GM23248 (cell line): Measurements from ENCODE around the gene PANX2. TPM values are rescaled to one million over a fixed set of nuclear protein-coding genes. Genes with fewer than 3 reads are reported as not detected.

Experiments
- DNase-seq: peaks from one replicate; pipeline ENCODE4 v3.0.0-alpha.2; 2015
- H2AFZ ChIP-seq: fragments of 200-600 bp; sonication (generic); 2 replicates; pipeline ENCODE4 v1.6.1; 2016; ENCODE audit warnings: antibody characterized with exemption
- H3F3A ChIP-seq: fragments of 200-600 bp; sonication (generic); 2 replicates; pipeline ENCODE4 v1.6.1; 2016; ENCODE audit warnings: mild to moderate bottlenecking, antibody characterized with exemption, mixed run types; ENCODE audit not compliant: insufficient read depth
- H3K27ac ChIP-seq: fragments of 200-600 bp; sonication (generic); 2 replicates; pipeline ENCODE4 v1.5.1; 2016; ENCODE audit warnings: mild to moderate bottlenecking
- H3K27me3 ChIP-seq: fragments of 200-600 bp; sonication (generic); replicated peaks from 2 replicates; pipeline ENCODE4 v1.6.1; 2016; ENCODE audit warnings: mild to moderate bottlenecking; ENCODE audit not compliant: insufficient read depth
- H3K36me3 ChIP-seq: fragments of 200-600 bp; sonication (generic); 2 replicates; pipeline ENCODE4 v1.6.1; 2016; ENCODE audit warnings: low read depth, mild to moderate bottlenecking
- H3K4me1 ChIP-seq: fragments of 200-600 bp; sonication (generic); 2 replicates; pipeline ENCODE4 v1.6.1; 2016; ENCODE audit warnings: mild to moderate bottlenecking; ENCODE audit not compliant: insufficient read depth
- H3K4me2 ChIP-seq: fragments of 200-600 bp; sonication (generic); one replicate; pipeline ENCODE4 v1.6.1; 2016; ENCODE audit warnings: mild to moderate bottlenecking; ENCODE audit not compliant: unreplicated experiment
- H3K4me3 ChIP-seq: fragments of 200-600 bp; sonication (generic); 2 replicates; pipeline ENCODE4 v1.5.1; 2016; ENCODE audit warnings: mild to moderate bottlenecking
- H3K79me2 ChIP-seq: fragments of 200-600 bp; sonication (generic); 2 replicates; pipeline ENCODE4 v1.6.1; 2016; ENCODE audit warnings: mild to moderate bottlenecking; ENCODE audit not compliant: insufficient read depth
- H3K9ac ChIP-seq: fragments of 200-600 bp; sonication (generic); 2 replicates; pipeline ENCODE4 v1.6.1; 2016; ENCODE audit warnings: mild to moderate bottlenecking
- H3K9me2 ChIP-seq: fragments of 200-600 bp; sonication (generic); 2 replicates; pipeline ENCODE4 v1.6.1; 2016; ENCODE audit warnings: mixed run types, mild to moderate bottlenecking, moderate library complexity; ENCODE audit not compliant: insufficient read depth
- H3K9me3 ChIP-seq: fragments of 200-600 bp; sonication (generic); one replicate; pipeline ENCODE4 v1.6.1; 2017; ENCODE audit warnings: low read depth
- H4K20me1 ChIP-seq: fragments of 200-600 bp; sonication (generic); 2 replicates; pipeline ENCODE4 v1.6.0; 2016; ENCODE audit not compliant: insufficient read depth
- EZH2 ChIP-seq: fragments of 200-600 bp; sonication (generic); IDR thresholded peaks from 2 replicates; pipeline ENCODE4 v1.6.1; 2018; ENCODE audit warnings: antibody characterized with exemption, mild to moderate bottlenecking; ENCODE audit not compliant: insufficient read depth, poor library complexity, severe bottlenecking
- EZH2phosphoT487 ChIP-seq: fragments of 200-600 bp; sonication (generic); IDR thresholded peaks from 2 replicates; pipeline ENCODE4 v1.6.1; 2018; ENCODE audit warnings: antibody characterized with exemption, moderate library complexity, mild to moderate bottlenecking, low read depth; ENCODE audit not compliant: insufficient read depth
- WGBS, 2 experiments: methylation state at CpG; one replicate each; pipeline ENCODE4 v1.1.6; 2015 to 2017; ENCODE audit warnings: low lambda C conversion rate in 2 of 2, low coverage in 1 of 2; ENCODE audit errors: missing lambda C conversion rate in 2 of 2; 5-methylcytosine and 5-hydroxymethylcytosine counted together
- in situ Hi-C: fragments of 300-500 bp; cut with MboI; formaldehyde crosslinking; loops from 2 replicates; pipeline ENCODE4 v1.15.0; 2020
- polyA plus RNA-seq: library from polyadenylated mRNA; unstranded; fragments of >200 nt; fragmentation: Nextera tagmentation; extraction: Ambion mirVana; gene quantifications from 2 replicates; pipeline ENCODE4 v1.2.1, GENCODE V29; 2016
- total RNA-seq: library from RNA; depleted of rRNA; stranded (reverse); fragments of >200 nt; shearing (Covaris generic); gene quantifications from 2 replicates; pipeline ENCODE4 v1.2.3, GENCODE V29; 2014

The PANX2 gene
- total and polyA plus RNA-seq, 2 experiments from 2014 or later = 0.18 TPM; not detected in 1

- no peak overlapping the region for H2AFZ ChIP-seq
- no peaks in the 10 kb centered on the region for H3K27me3 ChIP-seq
- H3K4me2 ChIP-seq = no peak overlapping the region
- peaks cover 42% of the 10 kb centered on the region for H3K79me2 ChIP-seq
- DNase-seq = no peak
- H4K20me1 ChIP-seq = no peaks in the 10 kb centered on the region
- no peaks in the 10 kb centered on the region for H3K9me3 ChIP-seq
- no peak overlapping the region for H3K9ac ChIP-seq
- H3F3A ChIP-seq = no peaks in the 10 kb centered on the region
- TF ChIP-seq EZH2 (no peak), EZH2phosphoT487 (no peak)
- H3K4me3 ChIP-seq = no peak overlapping the region
- no peak overlapping the region for H3K27ac ChIP-seq
- H3K9me2 ChIP-seq = no peaks in the 10 kb centered on the region
- in situ Hi-C loops = no loop called here
- H3K4me1 ChIP-seq = peaks cover 8% of the 10 kb centered on the region
- 94% methylated on average over 35 to 44 of the region's 45 CpGs for WGBS, 2 experiments
- peaks cover 10% of the 10 kb centered on the region; the same call in 1 of the 2 replicates for H3K36me3 ChIP-seq
Observed at GRCh38 chr22:50205781-50206569, 35.4 kb downstream of the PANX2 start.

- peaks cover 8% of the 10 kb centered on the region for H3K4me1 ChIP-seq
- H3F3A ChIP-seq = 0 out of 2 replicates have a peak, but pooled peaks cover under 1% of the 10 kb centered on the region
- peaks cover 41% of the 10 kb centered on the region for H3K79me2 ChIP-seq
- WGBS, 2 experiments = 50 to 54% methylated on average over 10 of the region's 10 CpGs
- no peaks in the 10 kb centered on the region for H4K20me1 ChIP-seq
- TF ChIP-seq EZH2phosphoT487 = no peak
- no peak for TF ChIP-seq EZH2
- H3K4me3 ChIP-seq = no peak overlapping the region
- in situ Hi-C loops = no loop called here
- no peaks in the 10 kb centered on the region for H3K9me2 ChIP-seq
- H3K4me2 ChIP-seq = no peak overlapping the region
- peak; percentile 61 for DNase-seq
- no peak overlapping the region for H3K9ac ChIP-seq
- H3K27me3 ChIP-seq = no peaks in the 10 kb centered on the region
- H3K36me3 ChIP-seq = peaks cover 10% of the 10 kb centered on the region; the same call in 1 of the 2 replicates
- no peak overlapping the region for H3K27ac ChIP-seq
- H2AFZ ChIP-seq = no peak overlapping the region
- H3K9me3 ChIP-seq = no peaks in the 10 kb centered on the region
Observed at GRCh38 chr22:50206599-50206998, 36.1 kb downstream of the PANX2 start.

DNA sequence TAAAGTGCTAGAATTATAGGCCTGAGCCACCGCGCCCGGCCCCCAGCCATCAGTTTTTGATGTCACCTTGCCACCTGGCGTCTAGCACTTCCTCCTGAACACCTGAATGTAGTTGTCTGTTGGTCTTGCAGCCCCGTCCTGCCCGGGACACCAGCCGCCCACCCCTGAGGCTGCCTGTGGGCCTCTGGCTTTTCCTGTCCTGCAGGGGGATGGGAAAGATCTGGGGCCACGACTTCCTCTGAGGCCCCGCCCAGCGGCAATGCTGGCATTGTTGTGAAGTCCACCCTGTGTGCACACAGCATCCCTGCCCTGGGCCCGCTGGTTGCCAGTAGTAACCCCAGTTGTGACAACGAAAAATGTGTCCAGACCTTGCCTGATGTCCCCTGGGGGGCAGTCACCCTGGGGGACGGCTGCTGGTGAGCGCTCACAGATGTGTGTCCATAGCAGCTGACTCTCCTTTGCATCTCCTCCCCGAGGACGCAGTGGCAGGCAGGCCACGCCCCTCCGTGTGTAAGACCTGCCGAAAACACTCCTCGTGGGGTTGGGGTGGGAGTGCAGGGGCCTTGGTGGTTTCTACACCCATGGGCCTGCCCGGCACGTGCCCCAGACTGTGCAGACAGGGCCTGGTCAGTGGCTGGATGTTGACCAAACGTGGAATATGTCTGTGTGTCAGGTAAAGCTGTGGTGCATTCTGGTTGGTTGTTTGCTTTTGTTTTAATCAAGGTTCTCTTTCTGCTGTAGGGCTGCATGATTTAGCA is 37.0 kb downstream of the PANX2 start:
- Histone ChIP-seq H3K4me3 (no peak overlapping the region), H3K36me3 (peaks cover 14% of the 10 kb centered on the region; the same call in 1 of the 2 replicates), H3K4me2 (no peak overlapping the region), H3K9me3 (no peaks in the 10 kb centered on the region), H3F3A (peaks cover 8% of the 10 kb centered on the region; the same call in 1 of the 2 replicates), H3K27me3 (no peaks in the 10 kb centered on the region), H3K4me1 (peaks cover 2% of the 10 kb centered on the region), H4K20me1 (no peaks in the 10 kb centered on the region), H3K9ac (no peak overlapping the region), H3K27ac (no peak overlapping the region), H3K9me2 (no peaks in the 10 kb centered on the region), H3K79me2 (peaks cover 41% of the 10 kb centered on the region), H2AFZ (no peak overlapping the region)
- no peak for DNase-seq
- WGBS, 2 experiments = 67 to 72% methylated on average over 23 of the region's 23 CpGs
- in situ Hi-C loops = no loop called here
- no peak for TF ChIP-seq EZH2phosphoT487
- TF ChIP-seq EZH2 = no peak

DNA sequence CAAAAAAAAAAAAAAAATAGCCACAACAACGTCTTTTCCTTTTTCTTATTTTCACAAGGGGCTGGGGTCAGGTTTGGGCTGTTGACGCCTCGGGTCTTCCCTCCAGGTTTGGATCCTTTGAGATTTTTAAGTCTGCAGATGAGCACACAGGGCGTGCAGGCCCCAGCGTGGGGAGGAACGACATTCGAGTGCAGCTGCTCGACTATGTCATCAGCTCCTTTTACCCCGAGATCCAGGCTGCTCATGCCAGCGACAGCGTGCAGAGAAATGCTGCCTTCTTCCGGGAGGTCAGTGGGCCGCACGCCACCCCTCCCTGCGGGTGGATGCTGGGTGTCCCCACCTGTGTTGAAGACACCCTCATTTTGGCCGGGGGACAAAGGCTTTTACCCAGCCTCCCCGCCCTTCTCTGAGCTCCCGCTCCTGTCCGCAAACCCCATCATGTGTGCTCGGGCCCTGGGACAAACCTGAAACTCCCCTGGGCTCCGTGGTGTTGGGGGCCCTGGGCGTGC is 38.0 kb downstream of the PANX2 start:
- Histone ChIP-seq H3K27ac (no peak overlapping the region), H3K4me2 (no peak overlapping the region), H4K20me1 (no peaks in the 10 kb centered on the region; the same call in 1 of the 2 replicates), H2AFZ (no peak overlapping the region), H3F3A (peaks cover 8% of the 10 kb centered on the region; the same call in 1 of the 2 replicates), H3K4me3 (no peak overlapping the region), H3K27me3 (no peaks in the 10 kb centered on the region), H3K79me2 (peaks cover 41% of the 10 kb centered on the region), H3K9me3 (no peaks in the 10 kb centered on the region), H3K36me3 (0 out of 2 replicates have a peak, but pooled peaks cover 16% of the 10 kb centered on the region), H3K9me2 (no peaks in the 10 kb centered on the region), H3K9ac (no peak overlapping the region), H3K4me1 (no peaks in the 10 kb centered on the region)
- TF ChIP-seq EZH2phosphoT487 (no peak), EZH2 (no peak)
- in situ Hi-C loops = no loop called here
- no peak for DNase-seq
- WGBS, 2 experiments = 83% methylated on average over 22 of the region's 22 CpGs
